RPMI8226 (cell line): ENCODE measurements around the gene SIAE.
"Not testable (repeated sequence)": the region's sequence is repeated elsewhere in the genome, so short reads cannot be mapped to it uniquely, and the experiment has no call there.

ENCODE experiments used
- DNase-seq: peaks from one replicate; pipeline ENCODE4 v3.0.0-alpha.2; 2015

Gene SIAE

DNA sequence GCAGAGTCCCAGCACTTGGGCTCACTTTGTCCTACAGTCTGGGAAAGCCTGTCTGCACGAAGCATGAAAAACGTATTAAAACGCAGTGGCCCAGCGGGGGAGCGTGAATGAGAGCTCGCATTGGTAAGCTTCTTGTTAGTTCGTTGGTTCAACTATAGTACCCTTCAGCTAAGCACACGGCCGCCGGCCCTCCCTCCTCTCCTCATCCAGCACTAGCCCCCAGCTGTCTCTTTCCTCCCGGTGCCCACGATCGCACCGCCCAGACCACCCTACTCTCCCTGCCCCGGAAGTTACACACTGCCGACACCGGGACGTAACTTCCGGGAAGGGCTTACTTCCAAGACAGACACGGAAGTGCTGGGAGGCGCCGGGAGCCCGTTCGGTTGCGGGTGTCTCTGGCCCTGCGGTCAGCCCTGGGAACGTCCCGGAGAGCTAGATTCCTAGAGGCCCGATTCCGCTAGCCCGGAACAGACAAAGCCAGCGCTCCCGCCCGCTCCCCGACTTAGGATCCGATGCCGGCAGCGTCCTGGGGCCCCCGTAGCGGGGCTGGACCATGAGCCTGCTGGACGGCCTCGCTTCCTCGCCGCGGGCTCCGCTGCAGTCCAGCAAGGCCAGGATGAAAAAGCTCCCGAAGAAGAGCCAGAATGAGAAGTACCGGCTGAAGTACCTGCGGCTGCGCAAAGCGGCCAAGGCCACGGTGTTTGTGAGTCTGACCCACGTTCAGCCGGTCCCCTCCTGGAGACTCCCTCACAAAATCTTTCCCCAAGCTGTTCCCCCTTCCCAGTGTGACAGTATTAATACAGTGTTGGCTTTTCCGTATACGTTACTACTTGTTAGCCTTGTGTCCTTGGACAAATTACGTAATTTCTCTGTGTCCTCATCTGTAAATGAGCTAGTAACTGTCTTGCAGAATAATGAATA is 50.7 kb downstream of the SIAE start, which contains the start of gene TBRG1:
TBRG1 (plus strand) TSS at position 334 of the 921 bp plus-strand sequence; CDS start at position 554, 220 bp downstream.
- DNase-seq, result peak; percentile 74

DNA sequence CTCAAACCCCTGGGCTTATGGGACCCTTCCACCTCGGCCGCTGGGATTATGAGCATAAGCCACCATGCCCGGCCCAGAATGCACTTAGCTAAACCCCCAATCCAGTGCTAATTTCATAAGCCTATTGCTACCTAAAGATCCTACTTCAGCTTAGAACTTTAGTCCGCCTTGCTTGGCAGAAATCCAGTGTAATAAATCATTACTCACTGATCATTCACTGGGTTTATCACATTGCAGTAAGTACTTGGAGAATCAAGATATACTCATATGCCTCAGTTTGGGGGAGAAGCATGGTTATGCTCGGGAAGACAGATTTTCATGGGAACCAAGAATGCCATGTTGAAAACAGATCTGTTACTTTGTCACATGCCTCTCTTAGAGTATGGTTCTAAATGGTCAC is 54.7 kb downstream of the SIAE start:
- DNase-seq, result no peak

DNA sequence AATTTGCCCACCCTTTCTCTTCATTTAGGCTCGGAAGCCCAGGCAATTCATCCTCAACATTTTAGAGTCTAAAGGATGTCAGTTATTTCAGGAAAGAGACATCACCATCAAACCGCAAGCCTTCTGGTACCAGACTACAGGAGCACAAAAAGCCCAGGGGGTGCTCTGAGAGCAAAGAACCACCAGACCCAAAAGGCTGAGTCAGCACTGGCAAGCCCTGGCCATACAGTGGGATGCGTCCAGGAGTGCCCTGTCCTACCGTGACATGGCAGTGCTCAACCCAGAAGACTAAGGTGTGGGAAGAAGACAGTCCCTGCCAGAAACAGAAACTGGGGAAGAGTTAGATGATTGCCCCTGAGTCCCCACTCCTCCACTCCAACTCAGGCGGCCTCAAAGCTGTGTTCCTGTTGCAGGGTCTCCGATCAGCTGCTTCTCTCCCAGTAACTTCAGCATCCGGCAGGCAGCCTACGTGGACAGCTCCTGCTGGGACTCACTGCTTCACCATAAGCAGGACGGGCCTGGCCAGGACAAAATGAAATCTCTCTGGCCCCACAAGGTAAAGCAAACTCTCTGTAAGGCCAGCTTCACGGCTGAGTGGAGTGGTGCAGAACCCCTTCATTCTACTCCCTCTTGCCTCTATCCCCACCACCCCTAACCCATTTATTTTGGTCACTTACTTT is 60.8 kb downstream of the SIAE start:
- no peak for DNase-seq

DNA sequence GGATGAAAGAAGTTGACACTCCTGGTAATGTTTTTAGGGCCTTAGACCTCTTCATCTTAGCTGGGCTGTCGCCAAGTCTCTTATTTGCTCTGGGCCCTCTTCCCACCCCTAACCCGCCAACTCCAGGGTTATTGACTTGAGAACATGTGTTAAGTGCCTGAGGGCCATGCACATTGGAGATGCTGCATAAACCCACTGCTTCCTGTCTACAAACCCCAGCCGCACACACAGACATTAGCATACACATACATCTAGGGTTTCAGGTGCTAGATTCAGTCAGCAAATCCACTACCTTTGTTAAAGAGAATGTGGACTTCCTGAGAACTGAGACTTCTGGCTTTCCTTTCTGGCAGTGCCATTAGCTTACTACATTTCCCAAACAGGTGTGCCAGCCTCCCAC is 61.5 kb downstream of the SIAE start:
- peak; percentile 12 for DNase-seq

DNA sequence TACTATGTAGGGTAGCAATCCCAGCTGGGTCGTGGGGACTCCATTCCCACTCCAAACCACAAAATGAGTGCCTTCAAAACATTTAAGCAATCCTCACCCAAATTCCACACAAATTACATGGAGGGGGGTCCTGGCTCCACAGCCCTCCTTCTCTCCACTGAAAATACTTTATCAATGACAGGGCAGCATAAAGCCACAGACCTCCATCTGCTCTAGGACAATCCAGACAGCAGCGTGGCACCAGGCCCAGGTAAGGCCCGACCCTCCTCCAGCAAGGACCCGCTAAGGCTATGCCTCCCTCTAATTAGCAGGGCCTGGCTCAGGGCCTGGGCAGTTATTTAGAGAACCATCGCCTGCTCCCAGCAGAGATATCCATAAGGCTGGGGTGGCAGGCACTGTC is 62.5 kb downstream of the SIAE start, which contains the start of gene PANX3:
PANX3 (plus strand) TSS at position 365 of the 400 bp plus-strand sequence. CDS start 129 bp downstream, outside the sequence.
- DNase-seq, result no peak

DNA sequence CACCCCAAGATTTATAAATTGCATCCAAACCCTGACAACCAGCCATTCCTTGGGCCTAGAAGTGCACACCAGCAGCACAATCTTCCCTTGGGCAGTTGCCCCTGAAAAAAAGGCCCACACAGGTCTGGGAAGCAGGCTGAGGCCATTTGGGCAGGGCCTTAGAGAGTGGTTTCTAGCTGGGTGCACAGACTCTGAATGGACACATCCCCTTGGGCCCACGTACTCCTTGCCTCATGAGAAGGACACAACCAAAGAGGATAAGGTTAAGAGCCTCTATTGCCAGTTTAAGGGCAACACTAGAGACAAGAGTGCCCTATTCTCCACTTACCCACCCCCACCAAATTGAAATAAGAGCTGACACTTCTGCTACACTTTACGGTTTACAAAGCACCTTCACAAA is 63.2 kb downstream of the SIAE start:
- no peak for DNase-seq

DNA sequence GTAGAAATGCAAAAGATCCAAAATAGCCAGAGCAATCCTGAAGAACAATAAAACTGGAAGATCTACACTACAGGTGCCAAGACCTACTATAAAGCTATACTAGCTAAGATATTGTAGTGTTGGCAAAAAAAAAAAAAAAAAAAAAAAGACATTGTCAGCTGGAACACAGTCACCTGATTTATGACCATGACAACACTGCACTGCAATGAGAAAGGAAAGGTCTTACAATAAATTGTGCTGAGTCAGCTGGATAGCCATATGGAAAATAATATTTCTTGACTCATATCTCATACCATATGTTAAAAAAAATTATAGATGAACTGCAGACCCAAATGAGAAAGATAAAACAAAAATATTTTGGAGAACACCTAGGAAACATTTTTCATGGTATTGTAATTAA is 65.4 kb downstream of the SIAE start:
- DNase-seq, result no peak

DNA sequence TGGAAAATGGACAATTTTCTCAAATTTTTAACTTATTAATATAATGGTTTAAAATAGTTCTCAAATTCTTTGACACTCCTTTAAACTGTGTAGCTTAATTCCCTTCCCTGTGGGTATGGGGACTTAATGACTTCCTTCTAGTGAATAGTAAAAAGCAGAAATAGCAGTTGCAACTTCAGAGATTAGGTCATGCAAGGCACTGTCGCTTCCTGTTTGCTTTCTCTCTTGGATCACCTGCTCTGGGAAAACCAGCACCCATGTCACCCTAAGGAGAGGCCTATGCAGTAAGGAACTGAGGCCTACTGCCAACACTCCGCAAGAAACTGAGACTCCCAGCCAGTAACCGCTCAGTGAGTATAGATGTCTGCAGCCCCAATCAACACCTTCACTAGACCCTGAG is 67.8 kb downstream of the SIAE start:
- DNase-seq, result no peak

DNA sequence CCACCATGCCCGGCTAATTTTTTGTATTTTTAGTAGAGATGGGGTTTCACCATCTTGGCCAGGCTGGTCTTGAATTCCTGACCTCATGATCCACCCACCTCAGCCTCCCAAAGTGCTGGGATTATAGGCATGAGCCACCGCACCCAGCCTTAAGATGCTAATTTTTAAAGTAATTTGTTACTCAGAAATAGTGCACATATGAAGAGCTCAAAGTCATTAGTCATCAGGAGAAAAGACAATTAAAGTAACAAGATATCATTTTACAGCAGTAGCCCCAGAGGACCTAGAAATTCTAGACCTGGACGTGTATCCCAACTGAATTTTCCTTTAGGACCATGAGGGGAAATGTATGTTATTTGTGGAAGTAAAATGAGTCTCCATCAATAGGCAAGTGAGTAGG is 70.8 kb downstream of the SIAE start:
- DNase-seq, result not testable (repeated sequence)

DNA sequence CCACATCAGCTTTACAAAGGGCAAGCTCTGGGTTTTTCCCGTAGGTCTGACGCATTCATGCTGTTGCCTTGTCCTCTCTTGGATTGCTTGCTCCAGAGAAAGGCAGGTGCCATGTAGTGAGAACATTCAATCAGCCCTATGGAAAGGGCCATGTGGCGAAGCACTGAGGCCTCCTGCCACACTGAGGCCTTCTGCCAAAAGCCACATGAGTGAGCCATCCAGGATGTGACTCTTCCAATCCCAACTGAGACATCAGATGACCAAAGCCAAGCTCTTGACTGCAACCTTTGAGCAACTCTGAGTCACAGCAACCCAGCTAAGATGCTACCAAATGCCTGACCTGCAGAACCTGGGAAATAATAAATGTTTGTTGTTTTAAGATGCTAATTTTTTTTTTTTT is 71.3 kb downstream of the SIAE start:
- DNase-seq, result no peak

DNA sequence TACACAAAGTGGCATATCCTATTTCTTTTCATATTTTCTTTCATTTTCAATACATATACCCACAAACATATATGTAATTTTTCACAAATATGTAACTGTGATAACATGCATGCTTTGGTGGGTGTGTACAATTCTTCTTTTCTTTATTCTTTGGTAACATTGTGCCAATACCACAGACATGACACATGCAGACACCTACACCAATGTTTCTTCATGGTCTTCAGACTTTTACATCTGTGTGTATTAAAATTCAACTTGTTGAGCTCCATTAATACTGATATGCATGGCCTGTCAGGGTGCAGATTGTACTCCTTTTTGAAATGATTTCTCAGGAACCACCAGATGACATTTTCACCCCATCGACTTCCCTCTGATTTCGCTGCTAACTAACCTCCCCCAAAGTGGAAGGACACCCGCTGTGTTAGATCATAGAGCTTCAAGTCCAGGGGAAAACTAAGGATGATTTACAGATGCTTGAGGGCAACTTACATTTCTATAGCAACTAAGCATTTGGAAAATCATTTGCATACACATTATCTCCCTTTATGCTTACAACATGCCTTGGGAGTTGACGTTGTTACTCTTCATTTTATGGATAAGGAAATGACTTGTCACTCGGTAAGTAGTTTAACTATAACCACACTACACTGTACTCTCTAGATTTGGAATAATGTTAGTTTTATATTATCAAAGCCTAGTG is 72.8 kb downstream of the SIAE start:
- no peak for DNase-seq

DNA sequence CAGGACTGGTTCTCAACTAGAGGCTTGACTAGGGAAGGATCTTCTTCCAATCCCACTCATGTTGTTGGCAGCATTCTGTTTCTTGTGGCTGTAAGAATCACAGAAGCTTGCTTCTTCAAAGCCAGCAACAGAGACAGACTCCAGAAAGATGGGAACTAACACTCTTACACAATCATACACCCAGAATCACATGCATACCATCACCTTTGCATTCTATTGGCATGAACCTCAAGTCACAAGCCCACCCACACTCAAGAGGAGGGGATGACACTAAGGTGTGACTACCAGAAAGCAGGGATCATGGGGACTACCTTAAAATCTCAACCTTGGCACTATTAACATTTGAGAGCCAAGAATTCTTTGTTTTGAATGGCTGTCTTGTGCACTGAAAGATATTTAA is 75.9 kb downstream of the SIAE start:
- no peak for DNase-seq

DNA sequence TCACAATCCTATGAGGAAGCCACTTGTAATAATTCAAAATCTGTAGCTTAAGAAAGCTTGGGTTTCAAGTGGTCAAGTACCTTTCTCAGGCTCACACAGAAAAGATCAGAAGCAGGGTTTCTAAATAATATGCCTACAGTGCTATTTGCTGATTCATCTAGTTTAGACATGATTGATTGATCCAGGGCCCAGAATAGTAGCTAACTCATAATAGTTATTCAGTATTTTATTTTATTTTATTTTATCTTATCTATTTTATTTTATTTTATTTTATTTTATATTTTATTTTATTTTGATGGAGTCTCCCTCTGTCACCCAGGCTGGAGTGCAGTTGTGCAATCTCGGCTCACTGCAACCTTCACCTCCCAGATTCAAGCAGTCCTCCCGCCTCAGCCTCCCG is 78.2 kb downstream of the SIAE start:
- DNase-seq, result no peak

DNA sequence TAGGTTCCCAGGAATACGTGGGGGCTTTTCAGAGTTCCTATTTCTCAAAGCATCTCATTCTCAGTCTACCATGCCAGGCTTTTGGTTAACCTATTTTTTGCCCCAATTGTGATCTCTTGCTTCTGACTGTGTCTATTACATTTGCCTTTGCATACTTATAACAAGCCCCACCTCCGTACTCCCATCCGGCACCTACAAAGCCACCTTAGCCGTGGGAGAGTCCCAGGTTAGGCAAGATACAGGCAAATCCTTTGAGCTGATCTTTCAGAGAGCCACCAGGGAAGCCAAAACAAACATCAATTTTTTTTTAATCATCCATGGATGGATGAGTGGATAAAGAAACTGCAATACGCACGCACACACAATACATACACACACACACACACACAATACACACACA is 80.9 kb downstream of the SIAE start:
- DNase-seq, result no peak

DNA sequence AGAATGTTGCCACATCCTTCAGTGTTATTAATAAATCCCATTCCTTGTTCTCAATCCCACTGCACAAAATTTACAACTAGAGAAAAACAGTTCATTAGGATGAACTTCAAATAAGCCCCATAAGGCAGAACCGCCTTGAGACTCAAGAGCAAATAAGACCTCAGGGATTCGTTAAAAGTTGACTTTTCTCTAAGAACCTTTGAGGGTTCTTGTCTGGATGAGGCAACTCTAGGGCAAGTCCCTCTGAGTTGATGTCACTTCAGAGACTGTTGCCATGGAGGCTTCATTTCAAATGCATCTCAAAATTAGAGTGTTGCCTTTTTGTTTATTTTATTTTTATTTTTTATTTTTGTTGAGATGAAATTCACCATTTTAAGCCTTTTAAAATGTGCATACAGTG is 82.1 kb downstream of the SIAE start:
- DNase-seq, result no peak

DNA sequence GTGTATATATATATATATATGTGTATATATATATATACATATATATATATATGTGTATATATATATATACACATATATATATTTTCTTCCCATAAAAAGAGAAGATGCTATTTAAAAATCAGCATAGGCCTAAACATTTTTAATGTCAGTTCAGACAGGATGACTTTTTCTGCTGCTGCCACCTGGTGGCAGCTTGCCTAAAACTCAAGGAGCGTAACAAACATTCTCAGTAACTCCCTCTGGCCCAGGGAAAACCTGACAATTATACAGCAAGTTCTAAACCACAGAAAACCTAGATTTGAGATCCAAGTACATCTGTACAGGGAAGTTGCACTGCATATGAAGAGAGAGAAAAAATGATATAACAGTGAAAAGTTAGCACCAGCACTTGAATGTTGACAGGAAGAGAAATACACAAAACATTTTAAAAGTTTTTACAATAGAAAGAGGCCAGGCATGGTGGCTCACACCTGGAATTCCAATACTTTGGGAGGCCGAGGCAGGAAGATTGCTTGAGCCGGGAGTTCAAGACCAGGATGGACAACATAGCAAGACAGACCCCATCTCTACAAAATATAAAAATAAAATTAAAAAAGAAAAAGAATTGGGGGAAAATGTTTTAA is 87.2 kb downstream of the SIAE start:
- DNase-seq, result peak; percentile 54

DNA sequence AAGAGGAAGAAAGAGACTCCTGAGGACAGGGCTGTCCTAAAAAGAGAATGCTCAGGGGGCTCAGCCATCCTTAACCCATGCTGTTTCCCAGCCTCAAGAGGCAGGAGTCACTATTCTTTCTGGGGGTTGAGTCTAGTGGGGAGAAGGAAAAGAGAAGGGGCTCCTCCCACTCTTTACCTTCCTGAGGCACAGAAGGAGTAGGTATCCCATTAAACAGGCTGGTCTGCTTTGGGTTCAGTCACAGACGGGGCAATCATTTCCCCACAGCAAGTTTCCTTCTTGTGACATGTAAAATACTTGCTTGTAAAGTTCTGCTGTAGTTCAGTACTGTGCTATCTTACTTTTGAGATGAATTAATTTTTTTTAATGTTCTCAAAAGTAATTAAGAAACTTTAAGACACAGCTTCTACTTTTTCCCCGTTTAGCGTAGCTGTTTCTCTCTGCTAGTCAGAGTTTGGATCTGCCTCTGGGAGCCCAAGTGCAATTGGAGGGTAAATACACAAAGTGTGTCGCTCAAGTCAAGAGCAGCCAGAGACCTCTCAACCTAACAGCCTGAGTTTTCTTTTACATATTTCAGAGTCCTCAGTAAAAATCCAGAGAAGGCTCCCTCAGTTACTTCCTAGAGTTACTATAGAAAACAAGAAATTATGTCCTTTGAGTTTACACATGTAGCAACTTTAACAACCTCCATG is 88.7 kb downstream of the SIAE start:
- no peak for DNase-seq

DNA sequence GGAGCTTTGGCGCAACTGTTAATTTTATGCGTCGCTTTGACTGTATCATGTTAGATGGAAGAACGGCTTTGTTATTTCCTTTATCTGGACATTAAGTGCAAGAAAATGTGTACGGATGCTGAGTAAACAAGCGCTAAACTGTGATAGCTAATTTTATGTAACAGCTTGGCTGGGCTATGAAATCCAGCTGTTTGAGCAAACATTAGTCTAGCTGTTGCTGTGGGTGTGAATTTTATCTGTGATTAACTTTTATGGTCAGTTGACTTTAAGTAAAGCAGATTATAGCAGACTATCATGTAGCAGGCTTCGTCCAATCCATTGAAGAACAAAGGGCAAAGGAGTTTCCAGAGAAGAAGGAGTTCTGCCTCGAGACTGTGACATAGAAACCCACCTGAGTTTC is 89.8 kb downstream of the SIAE start:
- no peak for DNase-seq
